HG02870 (cell line): ENCODE data around the gene SAMD4B.

Experiments used
- ATAC-seq: cut with Tn5 transposase; IDR thresholded peaks from one replicate; pipeline ENCODE4 v1.9.1; 2021; ENCODE audit warnings: mild to moderate bottlenecking, moderate library complexity; ENCODE audit not compliant: unreplicated experiment

SAMD4B gene

DNA sequence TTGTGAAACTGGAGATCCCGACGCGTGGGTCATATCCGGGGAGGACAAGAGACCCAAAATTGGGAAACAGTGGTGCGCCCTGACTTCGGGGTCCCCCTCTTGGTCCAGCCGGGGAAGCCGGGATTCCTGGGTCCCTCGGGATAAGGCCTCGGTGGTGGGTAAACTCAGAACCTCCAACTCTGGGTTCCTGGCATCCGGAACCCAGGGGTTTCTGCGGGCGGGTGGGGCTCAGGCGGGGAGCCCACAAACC, 65.1 kb downstream of the SAMD4B start:
- ATAC-seq: no peak

DNA sequence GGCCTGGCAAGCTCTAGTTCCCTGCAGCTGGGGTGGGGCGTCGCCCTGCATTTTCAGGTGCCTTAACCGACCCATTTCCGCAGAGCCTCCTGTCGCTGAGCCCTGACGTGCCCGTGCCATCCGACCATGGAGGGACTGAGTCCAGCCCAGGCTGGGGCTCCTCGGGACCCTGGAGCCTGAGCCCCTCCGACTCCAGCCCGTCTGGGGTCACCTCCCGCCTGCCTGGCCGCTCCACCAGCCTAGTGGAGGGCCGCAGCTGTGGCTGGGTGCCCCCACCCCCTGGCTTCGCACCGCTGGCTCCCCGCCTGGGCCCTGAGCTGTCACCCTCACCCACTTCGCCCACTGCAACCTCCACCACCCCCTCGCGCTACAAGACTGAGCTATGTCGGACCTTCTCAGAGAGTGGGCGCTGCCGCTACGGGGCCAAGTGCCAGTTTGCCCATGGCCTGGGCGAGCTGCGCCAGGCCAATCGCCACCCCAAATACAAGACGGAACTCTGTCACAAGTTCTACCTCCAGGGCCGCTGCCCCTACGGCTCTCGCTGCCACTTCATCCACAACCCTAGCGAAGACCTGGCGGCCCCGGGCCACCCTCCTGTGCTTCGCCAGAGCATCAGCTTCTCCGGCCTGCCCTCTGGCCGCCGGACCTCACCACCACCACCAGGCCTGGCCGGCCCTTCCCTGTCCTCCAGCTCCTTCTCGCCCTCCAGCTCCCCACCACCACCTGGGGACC, 65.6 kb downstream of the SAMD4B start:
- ATAC-seq: no peak

DNA sequence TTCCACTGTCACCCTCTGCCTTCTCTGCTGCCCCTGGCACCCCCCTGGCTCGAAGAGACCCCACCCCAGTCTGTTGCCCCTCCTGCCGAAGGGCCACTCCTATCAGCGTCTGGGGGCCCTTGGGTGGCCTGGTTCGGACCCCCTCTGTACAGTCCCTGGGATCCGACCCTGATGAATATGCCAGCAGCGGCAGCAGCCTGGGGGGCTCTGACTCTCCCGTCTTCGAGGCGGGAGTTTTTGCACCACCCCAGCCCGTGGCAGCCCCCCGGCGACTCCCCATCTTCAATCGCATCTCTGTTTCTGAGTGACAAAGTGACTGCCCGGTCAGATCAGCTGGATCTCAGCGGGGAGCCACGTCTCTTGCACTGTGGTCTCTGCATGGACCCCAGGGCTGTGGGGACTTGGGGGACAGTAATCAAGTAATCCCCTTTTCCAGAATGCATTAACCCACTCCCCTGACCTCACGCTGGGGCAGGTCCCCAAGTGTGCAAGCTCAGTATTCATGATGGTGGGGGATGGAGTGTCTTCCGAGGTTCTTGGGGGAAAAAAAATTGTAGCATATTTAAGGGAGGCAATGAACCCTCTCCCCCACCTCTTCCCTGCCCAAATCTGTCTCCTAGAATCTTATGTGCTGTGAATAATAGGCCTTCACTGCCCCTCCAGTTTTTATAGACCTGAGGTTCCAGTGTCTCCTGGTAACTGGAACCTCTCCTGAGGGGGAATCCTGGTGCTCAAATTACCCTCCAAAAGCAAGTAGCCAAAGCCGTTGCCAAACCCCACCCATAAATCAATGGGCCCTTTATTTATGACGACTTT, 66.4 kb downstream of the SAMD4B start:
- ATAC-seq: no peak

DNA sequence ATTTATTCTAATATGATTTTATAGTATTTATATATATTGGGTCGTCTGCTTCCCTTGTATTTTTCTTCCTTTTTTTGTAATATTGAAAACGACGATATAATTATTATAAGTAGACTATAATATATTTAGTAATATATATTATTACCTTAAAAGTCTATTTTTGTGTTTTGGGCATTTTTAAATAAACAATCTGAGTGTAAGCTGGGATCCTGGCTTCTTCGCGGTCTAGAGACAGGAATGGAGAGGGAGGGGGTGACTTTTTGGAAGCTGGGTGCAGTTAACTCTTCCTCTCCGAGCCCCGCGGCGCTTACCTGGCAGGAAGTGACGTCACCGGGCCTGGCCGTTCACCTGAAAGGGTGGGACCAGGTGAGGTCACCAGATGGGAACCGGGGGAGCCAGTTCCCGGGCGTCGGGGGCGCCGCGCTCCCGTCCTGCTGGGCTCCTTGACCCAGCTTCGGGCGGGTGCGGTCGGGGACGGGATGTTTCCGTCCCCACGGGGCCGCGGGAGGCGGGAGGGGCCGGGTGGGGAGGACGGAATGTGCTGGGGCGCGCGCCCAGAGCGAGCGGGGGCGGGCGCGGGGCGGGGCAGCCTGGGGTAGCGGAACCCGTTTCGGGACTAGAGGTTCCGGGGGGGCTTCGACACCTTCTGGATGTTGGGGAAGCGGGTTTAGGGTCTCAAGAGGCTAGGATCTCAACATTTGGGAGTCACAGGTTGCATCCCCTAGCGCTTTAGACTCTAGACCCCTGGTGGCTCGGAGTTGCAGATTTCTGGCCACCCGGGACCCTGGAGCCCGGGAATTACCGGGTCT, 67.2 kb downstream of the SAMD4B start:
- ATAC-seq: no peak

DNA sequence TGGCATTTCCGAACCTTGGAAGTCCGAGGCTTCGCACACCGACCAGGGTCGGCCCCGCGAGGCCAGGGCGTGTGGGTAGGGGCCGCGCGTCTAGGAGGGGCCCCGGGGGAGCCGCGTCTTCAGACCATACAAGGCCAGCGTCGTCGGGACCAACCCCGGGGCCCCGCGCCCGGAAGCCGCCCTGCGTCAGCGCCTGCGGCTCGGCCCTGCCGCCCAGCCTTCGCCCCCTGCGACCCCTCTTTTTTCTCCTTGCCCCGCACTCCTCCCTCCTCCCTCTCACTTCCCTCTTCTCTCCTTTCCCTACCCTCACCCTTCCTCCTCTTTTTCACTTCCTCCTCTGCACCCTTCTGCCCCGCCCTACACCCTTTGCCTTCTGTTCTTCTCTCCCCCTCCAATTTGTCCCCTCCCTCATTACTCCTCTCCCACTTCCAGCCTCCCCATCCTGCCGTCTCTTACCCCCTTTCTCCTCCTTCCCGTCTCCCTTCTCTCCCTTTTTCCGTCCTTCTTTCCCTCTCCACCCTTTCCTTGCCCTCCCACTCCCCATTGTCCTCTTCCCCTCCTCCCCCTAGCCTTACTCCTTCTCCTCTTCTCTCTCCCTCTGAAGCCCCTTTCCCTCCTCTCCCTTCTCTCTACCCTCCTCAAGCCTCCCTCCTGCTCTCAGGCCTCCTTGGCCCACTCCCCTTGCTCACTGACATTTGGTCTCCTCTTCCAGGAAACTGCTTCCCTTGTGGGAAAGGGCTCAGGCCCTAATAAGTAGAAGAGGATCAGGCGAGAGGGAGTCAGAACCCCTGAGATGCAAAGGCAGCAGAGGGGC, 68.0 kb downstream of the SAMD4B start:
- no peak for ATAC-seq

DNA sequence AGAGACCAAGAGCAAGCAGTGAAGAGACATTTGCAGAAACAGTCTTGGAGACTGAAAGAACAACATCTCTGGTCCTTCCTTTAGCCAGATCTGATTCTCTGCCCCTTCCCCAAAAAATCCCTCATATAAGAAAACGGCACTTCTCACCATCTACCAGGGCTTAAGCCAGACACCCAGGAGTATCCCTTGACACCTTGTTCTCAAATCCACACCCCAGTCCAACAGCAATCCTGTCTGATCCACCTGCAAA, 68.5 kb downstream of the SAMD4B start:
- ATAC-seq: no peak

DNA sequence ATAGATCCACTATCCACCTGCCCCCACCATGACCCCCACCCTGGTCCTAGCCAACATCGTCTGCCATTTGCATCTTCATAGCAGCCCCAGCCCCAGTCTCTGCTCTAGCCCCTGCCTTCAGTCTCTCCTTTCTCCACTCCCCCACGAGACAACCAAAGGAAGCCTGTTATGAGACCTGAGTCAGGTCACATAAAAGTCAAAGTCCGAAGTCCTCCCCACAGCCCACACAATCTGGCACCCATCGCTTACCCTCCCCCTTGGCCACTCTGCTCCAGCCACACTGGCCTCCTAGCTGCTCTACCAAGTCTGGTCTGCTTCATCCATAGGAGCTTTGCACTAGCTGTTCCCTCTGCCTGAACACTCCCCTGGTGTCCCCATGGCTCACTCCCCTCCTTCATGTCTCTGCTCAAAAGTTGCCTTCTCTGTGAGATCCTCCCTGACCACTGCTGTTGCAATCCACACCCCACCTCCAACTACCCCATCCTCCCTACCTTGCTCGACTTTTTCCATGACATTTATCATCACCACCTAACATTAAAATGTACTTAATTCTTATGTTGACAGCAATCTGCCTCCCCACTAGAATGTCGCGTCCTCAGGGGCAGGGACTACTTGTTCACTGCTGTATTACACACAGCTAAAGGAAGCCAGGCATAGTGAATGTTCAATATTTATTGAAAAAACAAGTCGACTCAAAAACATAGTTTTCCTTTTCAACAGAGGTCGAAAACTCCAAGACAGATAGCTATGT, 69.0 kb downstream of the SAMD4B start:
- ATAC-seq: no peak

DNA sequence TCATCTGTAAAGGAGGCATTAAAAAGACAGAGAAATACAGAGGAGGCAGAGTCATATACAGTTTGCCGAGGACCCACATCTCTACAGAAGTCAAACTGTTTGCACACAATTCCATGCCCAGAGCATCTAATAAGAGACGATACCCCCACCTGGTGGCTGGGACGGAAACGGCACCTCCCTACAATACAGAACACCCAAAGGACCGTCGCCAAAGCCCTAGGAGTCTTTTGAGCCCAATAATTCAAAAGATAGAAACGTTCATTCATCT, 69.5 kb downstream of the SAMD4B start:
- ATAC-seq: peak; percentile 25

DNA sequence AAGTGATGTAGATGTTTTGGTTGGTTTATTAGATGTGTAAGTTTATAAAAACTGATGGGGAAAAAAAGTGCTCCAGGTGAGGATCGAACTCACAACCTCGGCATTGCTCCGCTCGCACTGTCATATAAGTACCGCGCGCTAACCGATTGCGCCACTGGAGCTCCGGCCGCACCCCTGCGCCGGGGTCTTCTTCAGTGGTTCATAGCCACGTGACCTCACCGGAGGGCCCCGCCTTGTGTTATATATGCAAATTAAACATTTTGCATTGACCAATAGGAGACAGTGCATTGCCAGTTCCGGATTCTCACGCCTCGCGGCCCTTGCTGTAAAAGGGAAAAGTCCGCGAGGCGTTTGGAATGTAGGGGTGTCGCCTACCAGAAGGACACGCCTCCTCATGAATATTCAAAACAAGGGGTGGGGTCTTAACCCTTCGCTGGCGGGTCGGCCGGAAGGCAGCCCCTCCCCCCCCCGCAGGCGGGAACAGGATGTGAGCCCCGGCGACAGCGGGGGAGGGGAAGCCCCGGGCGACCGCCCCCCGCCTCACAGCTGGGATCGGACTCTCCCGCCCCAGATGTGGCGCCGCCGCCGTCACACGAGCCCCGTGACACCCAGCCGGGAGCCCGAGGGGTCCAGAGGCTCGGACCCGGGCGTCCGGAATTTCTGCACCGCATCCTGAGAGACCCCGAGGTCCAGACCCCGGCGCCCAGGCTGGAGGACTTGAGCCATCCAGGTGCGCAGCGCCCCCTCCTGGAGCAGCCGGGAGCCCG, 70.1 kb downstream of the SAMD4B start, which contains the start of gene PLEKHG2:
Gene PLEKHG2 (plus strand): TSS at position 570 of the 767 bp plus-strand sequence. CDS start 1,418 bp downstream, outside the sequence.
- peak; percentile 55 for ATAC-seq

DNA sequence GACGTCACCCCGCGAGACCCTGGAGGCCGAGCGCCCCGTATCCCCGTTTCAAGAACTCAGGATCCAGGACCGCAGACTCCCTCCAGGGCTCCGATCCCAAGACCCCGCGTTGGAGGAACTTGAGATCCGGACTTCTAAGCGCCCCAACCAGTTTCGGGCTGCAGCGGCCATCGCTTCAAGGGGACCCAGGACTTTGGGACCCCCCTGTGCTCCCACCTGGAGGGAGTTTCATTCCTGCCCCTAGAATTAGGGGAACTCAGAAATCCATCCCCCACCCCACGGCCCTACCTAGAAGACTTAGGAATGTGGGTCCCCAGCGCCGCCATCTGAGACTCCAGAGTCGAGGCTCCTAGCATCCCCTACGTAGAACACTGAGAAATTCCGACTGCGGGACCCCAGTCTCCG, 70.6 kb downstream of the SAMD4B start:
- no peak for ATAC-seq

DNA sequence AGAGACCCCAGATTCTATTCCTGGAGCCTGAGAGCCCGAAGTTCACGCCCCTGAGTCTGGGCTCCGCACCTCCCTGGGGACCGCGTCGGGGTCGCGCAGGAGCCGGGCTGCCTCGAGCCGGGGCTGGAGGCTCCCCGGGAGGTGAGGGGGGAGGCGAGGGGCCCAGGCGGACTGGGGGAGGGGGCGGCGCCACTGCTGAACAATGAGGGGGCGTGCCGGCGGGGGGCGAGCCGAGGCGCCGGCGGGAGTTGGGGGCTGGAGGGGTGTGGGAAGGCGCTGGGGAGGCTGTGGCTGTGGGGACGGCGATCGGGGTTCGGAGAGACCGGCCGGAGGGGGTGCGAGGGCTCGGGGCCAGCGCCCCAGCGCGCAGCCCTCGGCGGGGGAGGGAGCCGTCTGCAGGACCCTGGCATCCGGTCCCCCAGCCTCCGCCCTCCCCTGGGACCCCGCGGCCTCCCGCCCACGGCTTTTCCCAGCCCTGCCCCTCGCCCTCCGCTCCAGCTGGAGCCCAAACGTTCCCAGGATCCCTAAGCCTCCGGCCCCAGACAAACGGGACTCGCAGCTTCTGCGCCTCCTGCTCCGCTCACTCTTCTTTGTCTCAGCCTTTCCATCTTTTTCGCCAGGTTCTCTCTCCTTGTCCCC, 71.2 kb downstream of the SAMD4B start:
- no peak for ATAC-seq

DNA sequence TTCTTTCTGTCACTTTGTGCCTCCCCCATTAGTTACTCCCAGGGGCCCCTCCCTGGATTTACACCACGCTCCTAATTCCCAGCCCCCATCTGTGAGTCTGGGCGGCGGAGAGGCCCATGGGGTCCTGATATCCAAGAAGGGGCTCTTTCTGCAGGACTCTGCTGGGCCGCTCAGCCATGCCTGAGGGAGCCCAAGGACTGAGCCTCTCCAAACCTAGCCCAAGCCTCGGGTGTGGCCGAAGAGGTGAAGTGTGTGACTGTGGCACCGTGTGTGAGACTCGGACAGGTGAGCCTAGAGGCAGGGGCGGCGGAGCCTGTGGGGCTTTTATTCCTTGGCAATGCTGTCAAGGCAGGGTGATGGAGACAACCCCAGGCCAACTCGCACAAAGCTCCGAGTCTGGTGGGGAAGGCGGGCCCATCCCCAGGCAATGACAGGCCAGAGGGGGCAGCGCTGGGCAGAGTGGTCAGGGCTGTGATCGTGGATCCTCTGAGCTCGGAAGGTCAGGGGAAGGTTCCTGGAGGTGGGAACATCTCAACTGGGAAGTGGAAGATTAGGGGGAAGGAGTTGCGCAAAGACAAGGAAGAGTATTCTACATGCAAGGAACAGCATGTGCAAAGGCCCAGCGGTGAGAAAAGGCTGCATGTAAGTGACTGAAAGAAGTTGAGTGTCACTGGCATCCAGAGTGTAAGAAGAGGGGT, 71.8 kb downstream of the SAMD4B start:
- ATAC-seq: no peak

DNA sequence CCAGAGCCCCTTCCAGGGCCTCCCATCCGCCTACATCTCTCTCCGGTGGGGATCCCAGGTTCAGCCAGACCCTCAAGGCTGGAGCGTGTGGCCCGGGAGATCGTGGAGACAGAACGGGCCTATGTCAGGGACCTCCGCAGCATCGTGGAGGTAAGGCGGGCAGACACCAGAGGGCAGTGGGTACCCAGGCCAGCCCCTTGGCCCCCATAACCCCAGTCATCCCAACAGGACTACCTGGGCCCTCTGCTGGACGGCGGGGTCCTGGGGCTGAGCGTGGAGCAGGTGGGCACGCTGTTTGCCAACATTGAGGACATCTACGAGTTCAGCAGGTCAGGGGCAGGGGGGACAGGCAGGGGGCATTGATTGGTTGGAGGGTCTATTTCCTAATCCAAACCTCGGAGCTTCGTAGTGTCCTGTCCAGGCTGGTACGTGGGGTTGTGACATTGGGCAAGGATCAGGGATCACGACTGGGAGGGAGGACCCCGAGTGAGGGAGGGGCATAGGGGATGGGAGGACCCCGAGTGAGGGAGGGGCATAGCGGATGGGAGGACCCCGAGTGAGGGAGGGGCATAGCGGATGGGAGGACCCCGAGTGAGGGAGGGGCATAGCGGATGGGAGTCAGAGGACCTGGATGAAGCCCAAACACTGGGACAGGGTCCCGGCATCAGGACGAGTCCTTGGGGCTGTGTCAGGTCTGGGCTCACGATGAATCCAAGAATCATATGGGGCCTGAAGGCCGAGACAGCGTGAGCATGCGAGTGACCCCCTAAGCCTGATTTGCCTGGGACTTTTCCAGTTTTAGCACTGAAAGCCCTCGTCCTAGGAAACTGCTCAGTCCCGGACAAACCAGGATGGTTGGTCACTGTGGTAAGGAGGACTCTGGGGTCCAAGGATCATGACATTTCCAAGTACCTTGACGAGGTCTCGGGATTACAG, 73.2 kb downstream of the SAMD4B start:
- ATAC-seq: no peak

DNA sequence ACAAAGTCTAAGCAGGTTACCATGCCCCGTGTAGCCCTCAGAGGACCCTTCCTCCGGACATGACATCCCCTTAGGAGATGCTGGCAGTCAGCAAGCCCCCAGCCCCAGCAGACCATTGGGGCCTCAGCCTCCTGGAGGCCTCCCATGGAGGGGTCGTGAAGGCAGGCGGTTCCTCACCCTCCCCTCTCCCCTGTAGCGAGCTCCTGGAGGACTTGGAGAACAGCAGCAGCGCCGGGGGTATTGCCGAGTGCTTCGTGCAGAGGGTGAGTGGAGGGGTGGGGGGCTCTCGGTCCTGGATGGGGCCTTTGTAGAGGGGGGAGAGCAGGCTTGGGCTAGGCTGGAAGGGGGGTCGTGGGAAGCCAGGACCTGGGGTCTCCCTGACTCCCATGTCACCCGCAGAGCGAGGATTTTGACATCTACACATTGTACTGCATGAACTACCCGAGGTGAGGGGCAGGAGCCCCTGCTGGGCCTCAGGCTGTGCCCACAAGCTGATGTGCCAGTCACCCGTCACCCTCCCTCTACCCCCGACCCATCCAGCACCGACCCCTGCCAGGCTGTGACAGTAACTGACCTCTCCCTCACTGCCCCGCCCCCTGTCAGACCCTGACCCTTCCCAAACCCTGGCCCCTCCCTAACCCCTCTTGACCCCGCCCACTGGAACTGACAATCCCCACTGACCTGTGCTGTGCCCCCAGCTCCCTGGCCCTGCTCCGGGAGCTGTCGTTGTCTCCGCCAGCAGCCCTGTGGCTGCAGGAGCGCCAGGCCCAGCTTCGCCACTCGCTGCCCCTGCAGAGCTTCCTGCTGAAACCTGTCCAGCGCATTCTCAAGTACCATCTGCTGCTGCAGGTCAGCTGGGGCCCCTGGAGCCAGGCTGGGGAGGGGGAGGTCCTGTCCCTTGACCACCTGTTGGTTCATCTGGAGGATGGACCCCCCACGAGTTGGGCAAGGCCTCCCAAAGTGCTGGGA, 74.2 kb downstream of the SAMD4B start:
- no peak for ATAC-seq

DNA sequence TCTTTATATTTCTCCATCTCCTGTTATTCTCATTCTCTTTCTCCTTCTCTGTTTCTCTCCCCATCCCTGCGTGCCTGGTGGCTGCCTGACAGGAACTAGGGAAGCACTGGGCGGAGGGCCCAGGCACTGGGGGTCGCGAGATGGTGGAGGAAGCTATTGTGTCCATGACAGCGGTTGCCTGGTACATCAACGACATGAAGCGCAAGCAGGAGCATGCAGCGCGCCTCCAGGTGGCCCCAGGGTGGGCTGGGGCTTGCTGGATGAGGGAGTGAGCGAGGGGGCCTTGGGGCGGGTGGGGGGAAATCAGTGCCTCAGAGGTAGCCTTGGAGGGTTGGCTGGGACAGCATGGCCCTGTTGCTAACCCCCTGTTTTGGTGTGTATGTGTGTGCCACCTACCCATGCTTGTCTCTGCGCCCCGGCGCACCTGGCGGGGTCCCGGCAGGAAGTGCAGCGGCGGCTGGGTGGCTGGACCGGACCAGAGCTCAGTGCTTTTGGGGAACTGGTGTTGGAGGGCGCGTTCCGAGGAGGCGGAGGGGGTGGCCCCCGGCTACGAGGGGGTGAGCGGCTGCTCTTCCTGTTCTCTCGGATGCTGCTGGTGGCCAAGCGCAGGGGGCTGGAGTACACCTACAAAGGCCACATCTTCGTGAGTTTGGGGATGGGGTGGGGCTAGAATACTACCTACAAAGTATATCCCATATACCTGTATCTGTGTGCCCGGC, 75.4 kb downstream of the SAMD4B start:
- ATAC-seq: no peak

DNA sequence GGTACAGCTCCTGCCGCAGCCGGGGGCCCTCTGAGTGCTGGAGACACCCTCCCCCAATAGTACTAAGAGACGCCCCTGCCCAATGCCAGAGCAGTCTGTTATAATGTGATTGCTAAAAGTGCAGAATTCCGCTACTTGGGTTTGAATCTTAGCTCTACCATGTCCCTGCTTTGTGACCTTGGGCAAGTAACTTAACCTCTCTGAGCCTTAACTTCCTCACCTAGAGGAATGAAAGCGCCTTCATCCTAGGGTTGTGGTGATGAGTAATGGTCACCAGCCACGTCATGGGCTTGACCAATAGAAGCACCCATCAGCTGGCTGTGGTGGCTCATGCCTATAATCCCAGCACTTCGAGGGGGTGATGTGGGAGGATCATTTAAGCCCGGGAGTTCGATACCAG, 76.8 kb downstream of the SAMD4B start:
- no peak for ATAC-seq
